ENCODE measurements around the gene CLMN.

CLMN gene

DNA sequence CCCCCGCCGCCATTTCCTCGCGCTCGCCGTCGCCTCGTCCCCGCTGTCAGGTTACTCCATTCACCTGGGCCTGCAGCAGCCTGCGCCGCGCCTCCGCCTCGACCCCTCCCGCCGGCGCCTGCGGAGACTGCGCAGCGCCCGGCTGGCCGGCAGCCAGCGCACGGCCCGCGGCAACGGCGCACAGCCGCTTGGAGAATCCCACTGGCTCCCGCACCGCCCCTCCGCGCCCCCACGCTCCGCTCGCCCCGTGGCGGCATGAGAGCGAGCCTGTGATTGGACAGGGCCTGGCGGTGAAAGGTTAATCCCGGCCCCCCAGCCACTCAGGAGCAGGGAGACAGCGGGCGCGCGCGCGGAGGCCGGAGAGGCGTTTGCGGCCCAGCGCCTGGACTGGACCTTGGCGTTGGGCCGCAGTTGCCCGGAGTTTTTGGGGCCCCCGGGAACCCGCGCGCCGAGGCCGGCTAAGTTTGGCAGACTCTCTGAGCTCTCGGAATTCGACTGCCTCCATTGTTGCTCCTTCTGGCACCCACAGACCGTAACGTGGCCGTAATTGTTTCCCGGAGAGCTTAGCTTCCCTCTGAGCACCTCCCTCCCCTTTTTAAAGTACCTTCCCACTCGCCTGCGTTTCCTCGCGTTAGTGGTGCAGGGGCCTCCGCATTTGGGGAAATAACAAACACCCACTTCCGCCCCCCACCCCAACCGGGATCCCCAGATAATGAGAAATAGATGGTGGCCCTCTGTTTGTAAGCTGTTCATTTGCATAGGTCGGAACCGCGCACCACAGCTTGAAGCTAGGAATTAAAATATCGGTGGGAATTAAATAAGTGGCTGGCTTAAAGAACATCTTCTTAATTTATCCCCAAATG is 162.2 kb downstream of the CLMN start, which contains the start of gene DICER1:
TSS of gene DICER1 (minus strand) at position 203 of the 863 bp plus-strand sequence. CDS start 24,071 bp downstream, outside the sequence.
- in situ Hi-C loops (cut with HindIII; ENCODE audit: low pct_unique_long_range_greater_than_20kb, low sequenced_read_pairs): no loop called here
- peak; percentile 97 to 99 for DNase-seq (ENCODE audit: low read depth in 1 of 2, low spot score in 1 of 2)
- TF ChIP-seq JUND (IDR thresholded peaks at IDR 0.05; ENCODE audit: low read depth): no peak

DNA sequence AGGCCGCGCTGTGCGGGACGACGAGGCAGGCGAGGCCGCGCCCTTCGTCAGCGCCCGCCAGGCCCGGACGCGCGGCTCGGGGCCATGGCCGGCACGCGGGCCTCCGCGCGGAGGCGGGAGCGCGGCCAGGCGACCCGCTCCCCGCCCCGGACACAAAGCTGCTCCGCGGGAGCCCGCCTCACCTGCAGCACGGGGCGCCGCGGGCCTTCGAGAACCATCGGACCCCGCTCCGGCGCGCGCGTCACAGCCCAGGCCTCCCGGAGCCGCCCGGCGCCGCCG is 162.7 kb downstream of the CLMN start:
- DNase-seq (ENCODE audit: low read depth in 1 of 2, low spot score in 1 of 2): no peak
- in situ Hi-C loops (cut with HindIII; ENCODE audit: low pct_unique_long_range_greater_than_20kb, low sequenced_read_pairs): no loop called here
- TF ChIP-seq JUND (IDR thresholded peaks at IDR 0.05; ENCODE audit: low read depth): no peak

DNA sequence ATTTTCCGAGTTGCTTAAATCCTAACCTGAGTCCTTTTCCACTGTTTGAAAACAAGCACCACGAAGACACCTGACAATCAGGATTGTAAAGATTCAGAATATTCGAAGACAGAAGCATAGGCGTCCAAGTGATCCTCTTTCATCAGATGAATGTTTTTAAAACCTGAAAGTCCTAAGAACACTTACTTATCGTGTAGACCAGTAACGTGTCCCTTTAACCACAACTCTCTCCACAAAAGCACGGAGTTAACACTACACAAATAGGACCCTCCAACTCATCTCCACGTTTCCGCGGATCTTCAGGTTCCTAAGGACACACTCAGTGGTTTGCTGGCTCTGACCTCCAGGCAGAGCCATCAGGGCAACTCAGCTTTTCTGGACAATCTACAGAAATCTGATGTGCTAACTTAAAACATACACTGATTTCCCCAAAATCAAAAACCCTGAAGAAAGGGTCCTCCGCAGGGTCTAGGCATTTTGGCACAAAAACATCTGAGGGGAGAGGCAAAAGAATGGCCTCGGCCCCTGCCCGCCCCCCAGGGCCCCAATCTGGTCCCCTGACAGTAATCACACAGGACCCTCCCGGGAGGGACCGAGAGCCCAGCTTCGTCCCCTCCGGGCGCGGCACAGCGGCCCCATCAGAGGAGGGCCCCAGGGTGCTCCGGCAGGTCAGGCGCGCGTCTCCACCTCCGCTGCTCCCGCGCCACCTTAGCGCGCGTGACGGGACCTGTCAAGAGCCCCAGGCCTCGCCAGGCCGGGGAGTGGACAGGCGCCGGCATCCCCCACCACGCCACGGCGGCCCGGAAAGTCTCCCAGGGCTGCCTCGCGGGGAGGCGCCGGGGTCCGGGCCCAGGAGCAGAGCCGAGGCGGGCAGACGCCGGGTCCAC is 163.3 kb downstream of the CLMN start:
- TF ChIP-seq JUND (IDR thresholded peaks at IDR 0.05; ENCODE audit: low read depth): no peak
- peak; percentile 44 to 61 for DNase-seq (ENCODE audit: low read depth in 1 of 2, low spot score in 1 of 2)
- in situ Hi-C loops (cut with HindIII; ENCODE audit: low pct_unique_long_range_greater_than_20kb, low sequenced_read_pairs): no loop called here

DNA sequence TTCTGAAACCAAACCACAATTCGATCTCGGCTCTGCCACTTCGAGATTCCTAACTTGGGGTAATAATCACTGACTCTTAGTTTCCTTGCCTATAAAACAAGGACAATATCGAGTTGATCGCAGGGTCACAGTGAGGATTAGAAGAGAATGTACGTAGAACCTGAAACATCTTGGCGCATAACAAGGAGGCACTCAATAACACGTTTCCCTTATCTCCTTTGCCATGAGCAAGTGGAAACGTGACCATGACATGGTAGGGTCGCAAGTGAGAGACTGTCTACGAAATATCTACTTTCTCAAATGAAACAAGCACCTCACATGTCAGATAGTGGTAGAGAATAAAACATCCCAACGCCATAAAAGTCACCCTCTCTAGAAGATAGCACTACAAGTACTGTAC is 164.7 kb downstream of the CLMN start:
- in situ Hi-C loops (cut with HindIII; ENCODE audit: low pct_unique_long_range_greater_than_20kb, low sequenced_read_pairs): no loop called here
- no peak for DNase-seq (ENCODE audit: low read depth in 1 of 2, low spot score in 1 of 2)
- no peak for TF ChIP-seq JUND (IDR thresholded peaks at IDR 0.05; ENCODE audit: low read depth)

DNA sequence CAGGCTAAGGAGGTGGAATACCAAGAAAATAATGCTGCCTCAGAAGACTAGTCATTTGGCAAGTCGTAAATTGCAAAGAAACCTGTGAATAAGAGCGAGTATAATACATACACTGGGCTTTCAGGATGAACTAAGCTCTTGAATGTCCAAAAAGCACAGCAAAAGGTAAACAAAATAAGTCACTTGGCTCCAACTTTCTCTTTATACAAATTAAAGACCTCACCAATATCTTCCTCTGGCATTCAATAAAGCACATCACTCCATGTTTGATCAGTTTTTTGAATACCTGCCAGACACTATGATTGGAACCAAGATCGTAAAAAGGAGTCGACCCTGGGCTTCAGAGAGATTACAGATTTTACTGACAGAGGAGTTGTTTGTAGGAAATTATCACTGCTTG is 165.8 kb downstream of the CLMN start:
- in situ Hi-C loops (cut with HindIII; ENCODE audit: low pct_unique_long_range_greater_than_20kb, low sequenced_read_pairs): no loop called here
- TF ChIP-seq JUND (IDR thresholded peaks at IDR 0.05; ENCODE audit: low read depth): no peak
- no peak for DNase-seq (ENCODE audit: low read depth in 1 of 2, low spot score in 1 of 2)

DNA sequence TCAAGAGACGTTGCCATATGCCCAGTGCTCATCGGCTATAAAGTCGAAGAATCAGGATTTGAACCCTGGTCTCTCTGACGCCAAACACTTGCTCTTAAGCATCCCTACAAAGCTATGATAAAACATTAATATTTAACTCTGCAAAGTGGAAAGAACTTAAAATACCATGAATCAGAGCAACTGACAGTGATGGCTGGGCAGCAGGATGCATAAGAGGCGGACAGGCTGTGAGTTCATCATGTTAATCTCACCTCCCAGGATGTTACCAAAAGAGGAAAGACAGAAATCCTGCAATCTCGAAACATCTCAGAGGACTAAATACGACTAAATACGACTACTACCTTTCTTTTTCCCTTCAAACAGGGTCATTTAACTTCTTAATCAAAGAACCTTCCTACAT is 168.1 kb downstream of the CLMN start:
- DNase-seq (ENCODE audit: low read depth in 1 of 2, low spot score in 1 of 2): no peak
- no peak for TF ChIP-seq JUND (IDR thresholded peaks at IDR 0.05; ENCODE audit: low read depth)
- in situ Hi-C loops (cut with HindIII; ENCODE audit: low pct_unique_long_range_greater_than_20kb, low sequenced_read_pairs): no loop called here

DNA sequence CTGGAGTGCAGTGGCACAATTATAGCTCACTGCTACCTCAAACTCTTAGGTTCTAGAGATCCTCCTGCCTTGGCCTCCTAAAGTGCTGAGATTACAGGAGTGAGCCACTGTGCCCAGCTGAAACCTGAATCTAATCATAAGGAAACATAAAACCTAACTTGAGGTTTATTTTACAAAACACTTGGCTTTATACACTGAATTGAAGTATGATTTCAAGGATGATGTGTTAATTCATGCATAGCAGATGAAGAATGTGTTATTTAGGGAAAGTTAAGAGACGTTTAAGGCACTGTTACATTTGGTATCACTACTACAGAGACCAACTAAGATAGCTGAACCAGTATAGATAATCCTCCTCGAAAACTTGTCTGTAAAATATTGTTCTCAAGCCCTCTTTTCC is 168.8 kb downstream of the CLMN start:
- no peak for TF ChIP-seq JUND (IDR thresholded peaks at IDR 0.05; ENCODE audit: low read depth)
- no peak for DNase-seq (ENCODE audit: low read depth in 1 of 2, low spot score in 1 of 2)
- in situ Hi-C loops (cut with HindIII; ENCODE audit: low pct_unique_long_range_greater_than_20kb, low sequenced_read_pairs): no loop called here

DNA sequence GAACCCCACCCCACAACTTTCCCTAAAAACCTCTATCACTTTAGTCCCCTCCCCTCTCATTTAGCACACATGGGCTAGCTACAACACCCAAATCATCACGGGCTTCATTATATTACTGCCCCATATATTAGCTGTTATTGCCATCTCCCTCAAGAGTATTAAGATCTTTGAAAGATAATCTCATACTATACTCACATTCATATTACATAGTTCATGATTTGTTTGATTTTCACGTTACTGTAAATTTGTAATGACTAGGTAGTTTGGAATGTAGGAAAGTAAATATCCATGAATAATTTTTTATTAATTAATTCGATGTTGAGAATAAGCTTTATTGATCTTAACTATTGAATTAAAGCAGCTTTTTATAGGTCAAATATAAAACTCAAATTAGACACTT is 170.3 kb downstream of the CLMN start:
- no peak for TF ChIP-seq JUND (IDR thresholded peaks at IDR 0.05; ENCODE audit: low read depth)
- in situ Hi-C loops (cut with HindIII; ENCODE audit: low pct_unique_long_range_greater_than_20kb, low sequenced_read_pairs): no loop called here
- DNase-seq (ENCODE audit: low read depth in 1 of 2, low spot score in 1 of 2): no peak

DNA sequence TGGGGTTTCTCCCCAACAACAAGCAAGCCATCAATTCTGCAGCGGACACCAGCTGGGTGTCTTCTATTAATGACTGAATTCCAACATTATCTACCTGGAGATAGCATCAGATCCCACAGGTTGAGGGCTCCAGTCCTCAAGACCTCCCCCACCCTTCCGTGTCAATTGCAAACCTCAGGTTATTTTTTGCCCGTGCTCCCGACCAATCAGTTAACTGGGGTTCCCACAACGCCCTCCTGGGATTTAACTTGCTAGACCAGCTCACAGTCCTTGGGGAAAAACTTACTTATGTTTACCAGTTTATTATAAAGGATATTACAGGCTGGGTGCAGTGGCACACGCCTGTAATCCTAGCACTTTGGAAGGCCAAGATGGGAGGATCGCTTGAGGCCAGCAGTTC is 172.1 kb downstream of the CLMN start:
- in situ Hi-C loops (cut with HindIII; ENCODE audit: low pct_unique_long_range_greater_than_20kb, low sequenced_read_pairs): no loop called here
- DNase-seq (ENCODE audit: low read depth in 1 of 2, low spot score in 1 of 2): no peak
- TF ChIP-seq JUND (IDR thresholded peaks at IDR 0.05; ENCODE audit: low read depth): no peak

DNA sequence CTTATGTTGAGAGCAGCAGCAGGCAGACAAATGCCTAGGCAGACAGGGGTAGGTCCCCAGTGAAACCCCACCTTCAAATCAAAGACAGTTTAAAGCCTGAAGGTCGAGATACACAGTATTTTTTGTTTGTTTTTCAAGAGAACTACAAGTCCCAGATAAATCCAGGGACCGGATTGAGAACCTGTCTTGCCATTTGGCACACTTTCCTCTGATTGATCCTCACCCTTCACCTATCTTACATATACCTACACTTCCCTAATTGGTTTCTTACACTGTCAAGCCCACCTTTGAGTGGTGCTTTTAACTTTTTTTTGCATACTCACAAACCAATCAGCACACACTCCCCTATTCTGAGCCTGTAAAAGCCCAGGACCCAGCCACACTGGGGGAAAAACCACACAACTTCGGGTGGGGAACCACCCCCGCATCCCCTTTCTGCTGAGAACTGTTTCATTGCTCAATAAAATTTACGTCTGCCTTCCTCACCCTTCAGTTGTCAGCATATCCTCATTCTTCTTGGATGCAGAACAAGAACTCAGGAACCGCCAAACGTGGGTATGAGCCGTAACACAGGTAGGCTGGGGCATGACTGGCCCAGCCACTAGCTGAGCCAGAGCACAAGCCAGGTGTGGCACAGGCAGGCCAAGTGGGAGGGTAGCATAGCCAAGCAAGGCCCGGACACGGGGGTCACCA is 173.5 kb downstream of the CLMN start:
- no peak for TF ChIP-seq JUND (IDR thresholded peaks at IDR 0.05; ENCODE audit: low read depth)
- peak in 1 of 2 experiments; percentile 46 for DNase-seq (ENCODE audit: low read depth in 1 of 2, low spot score in 1 of 2)
- in situ Hi-C loops (cut with HindIII; ENCODE audit: low pct_unique_long_range_greater_than_20kb, low sequenced_read_pairs): no loop called here

DNA sequence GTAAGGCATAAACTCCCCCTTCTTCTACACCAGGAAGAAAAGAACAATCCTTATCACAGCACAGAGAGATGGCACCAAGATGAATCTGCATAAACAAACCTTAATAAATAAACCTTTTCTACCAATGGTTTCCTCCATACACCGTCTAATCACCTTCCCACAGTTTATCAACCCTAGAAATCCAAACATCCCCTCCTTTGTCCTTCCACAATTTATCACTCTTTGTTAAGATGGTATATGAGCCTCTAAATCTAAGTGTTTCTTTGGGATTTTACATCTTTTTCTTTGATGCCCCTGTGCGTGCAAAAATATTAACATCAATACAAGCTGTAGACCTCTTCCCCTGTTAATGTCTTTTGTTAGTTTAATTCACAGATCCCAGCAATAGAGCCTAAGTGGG is 174.9 kb downstream of the CLMN start:
- in situ Hi-C loops (cut with HindIII; ENCODE audit: low pct_unique_long_range_greater_than_20kb, low sequenced_read_pairs): no loop called here
- no peak for TF ChIP-seq JUND (IDR thresholded peaks at IDR 0.05; ENCODE audit: low read depth)
- no peak for DNase-seq (ENCODE audit: low read depth in 1 of 2, low spot score in 1 of 2)

DNA sequence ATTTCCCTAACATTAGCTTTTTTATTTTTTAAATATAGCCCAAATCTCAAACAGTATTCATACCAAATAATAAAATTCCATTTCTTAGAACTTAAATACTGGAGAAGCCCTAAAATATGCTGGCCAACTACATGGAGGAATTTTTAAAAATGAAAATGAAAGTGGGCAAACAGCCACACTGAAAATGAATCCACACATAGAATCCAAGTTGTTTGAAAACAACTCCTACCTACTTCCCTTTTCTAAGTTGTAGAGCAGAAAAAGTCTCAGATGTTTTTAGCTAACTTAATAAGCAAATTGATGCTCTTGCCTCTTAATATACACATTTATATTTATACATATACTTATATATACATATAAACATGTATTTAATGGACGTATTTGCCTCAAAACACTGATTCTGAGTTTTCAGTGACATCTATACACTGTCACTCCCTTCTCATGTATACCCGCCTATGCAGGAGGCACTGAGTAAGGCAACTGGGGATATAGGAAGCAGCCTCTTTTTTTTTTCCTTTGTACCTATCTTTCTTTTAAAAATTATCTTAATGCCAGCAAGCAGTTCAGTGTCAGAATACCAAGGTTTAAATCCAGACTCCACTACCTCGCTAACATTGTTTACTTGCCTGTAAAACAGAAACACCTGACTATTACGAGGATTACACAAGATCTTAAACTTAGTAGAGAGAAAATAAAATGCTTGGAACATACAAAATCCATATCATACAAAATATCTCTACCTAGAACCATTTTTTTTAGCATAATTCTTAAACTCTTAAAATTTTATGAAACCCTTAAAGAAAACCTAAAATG is 175.7 kb downstream of the CLMN start:
- DNase-seq (ENCODE audit: low read depth in 1 of 2, low spot score in 1 of 2): no peak
- in situ Hi-C loops (cut with HindIII; ENCODE audit: low pct_unique_long_range_greater_than_20kb, low sequenced_read_pairs): no loop called here
- no peak for TF ChIP-seq JUND (IDR thresholded peaks at IDR 0.05; ENCODE audit: low read depth)

All from T47D (cell line).